ENCODE results near the gene NUPR2. TPM values are rescaled to one million over a fixed set of nuclear protein-coding genes. Genes with fewer than 3 reads are reported as not detected.
"Not testable (repeated sequence)": the region's sequence is repeated elsewhere in the genome, so short reads cannot be mapped to it uniquely, and the experiment has no call there.

Gene NUPR2
- total and polyA plus RNA-seq, 4 donors = not detected

DNA sequence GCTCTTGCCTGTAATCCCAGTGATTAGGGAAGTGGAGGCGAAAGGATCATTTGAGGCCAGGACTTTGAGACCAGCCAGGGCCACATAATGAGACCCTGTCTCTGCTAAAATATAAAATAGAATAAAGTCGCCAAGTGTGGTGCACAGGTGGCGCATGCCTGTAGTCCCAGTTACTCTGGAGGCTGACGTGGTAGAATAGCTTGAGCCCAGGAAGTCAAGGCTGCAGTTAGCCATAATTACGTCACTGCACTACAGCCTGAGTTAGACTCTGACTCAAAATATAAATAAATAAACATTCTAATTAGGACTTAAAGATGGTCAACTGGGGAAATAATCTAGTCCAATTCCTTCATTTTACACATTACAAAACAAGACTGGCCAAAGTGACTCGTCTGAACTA lies 10.7 kb downstream of the NUPR2 start:
- TF ChIP-seq HNF4G (IDR thresholded peaks at IDR 0.05) (no peak), JUND (IDR thresholded peaks at IDR 0.05) (peak in 1 of 2 donors; percentile 31)
- WGBS = 24% methylated on average over 6 of the region's 6 CpGs
- Histone ChIP-seq H3K4me1 (ENCODE audit: control insufficient read depth in 4 of 4, insufficient read depth in 4 of 4, low read length in 3 of 4) (peaks cover 1 to 7% (median 5%) of the 10 kb centered on the region in 4 donors), H3K27me3 (ENCODE audit: control insufficient read depth in 4 of 4, insufficient read depth in 4 of 4, low read length in 3 of 4) (no peaks in the 10 kb centered on the region), H3K4me3 (ENCODE audit: low read depth in 1 of 3, low read length in 3 of 3) (peak overlapping the region; percentile 82 to 98 (median 86)), H3K9ac (ENCODE audit: low read depth in 1 of 2, low read length in 2 of 2) (peak overlapping the region; percentile 90 to 100), H3K36me3 (ENCODE audit: control insufficient read depth in 4 of 4, insufficient read depth in 3 of 4, low read depth in 1 of 4, low read length in 3 of 4) (peaks cover 11 to 33% (median 28%) of the 10 kb centered on the region in 4 donors), H3K9me3 (ENCODE audit: control insufficient read depth in 4 of 4, low read length in 3 of 4) (no peaks in the 10 kb centered on the region), H3K27ac (ENCODE audit: low read depth in 1 of 2, low read length in 2 of 2) (peak overlapping the region; percentile 93 to 99)
- DNase-seq (ENCODE audit: low spot score) = no peak

DNA sequence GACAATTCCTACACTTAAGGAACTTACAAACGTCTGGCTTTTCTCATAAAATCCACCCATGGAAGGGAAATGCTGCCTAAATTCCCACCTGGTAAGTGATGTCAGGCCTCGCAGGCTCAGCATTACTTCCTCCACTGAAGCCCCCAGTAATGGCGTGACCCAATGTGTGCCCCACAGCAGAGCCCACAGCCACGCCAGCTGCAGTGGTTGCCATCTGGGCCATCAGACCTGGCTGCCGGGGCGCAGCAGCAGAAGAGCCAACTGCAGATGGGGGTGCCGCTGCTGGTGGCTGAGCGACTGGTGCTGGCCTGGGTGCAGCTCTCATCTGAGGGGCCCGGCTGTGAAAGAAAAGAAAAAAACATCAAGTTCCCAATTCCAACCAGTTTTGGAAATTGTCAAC lies 12.1 kb downstream of the NUPR2 start:
- not testable (repeated sequence) for DNase-seq (ENCODE audit: low spot score); H3K27ac ChIP-seq (ENCODE audit: low read depth in 1 of 2, low read length in 2 of 2); H3K9me3 ChIP-seq (ENCODE audit: control insufficient read depth in 4 of 4, low read length in 3 of 4); H3K4me1 ChIP-seq (ENCODE audit: control insufficient read depth in 4 of 4, insufficient read depth in 4 of 4, low read length in 3 of 4); H3K9ac ChIP-seq (ENCODE audit: low read depth in 1 of 2, low read length in 2 of 2); H3K27me3 ChIP-seq (ENCODE audit: control insufficient read depth in 4 of 4, insufficient read depth in 4 of 4, low read length in 3 of 4); H3K4me3 ChIP-seq (ENCODE audit: low read depth in 1 of 3, low read length in 3 of 3)
- peaks cover 13 to 45% (median 38%) of the 10 kb centered on the region in 4 donors for H3K36me3 ChIP-seq (ENCODE audit: control insufficient read depth in 4 of 4, insufficient read depth in 3 of 4, low read depth in 1 of 4, low read length in 3 of 4)
- WGBS = 93% methylated on average over 9 of the region's 9 CpGs

DNA sequence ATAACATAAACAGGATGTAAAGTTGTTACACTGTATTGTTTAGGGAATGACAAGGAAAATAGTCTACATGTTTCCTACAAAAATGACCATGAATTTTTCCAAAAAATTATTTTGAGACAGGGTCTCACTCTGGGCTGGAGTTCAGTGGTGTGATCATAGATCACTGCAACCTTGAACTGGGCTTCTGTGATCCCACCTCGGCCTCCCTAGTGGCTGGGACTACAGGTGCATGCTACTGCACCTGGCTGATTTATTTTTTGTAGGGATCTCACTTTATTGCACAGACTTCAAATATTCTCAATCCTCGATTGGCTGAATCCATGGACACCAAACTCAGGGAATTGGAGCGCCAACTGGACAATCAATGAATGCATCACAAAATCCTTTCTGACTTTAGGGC lies 16.6 kb downstream of the NUPR2 start:
- H3K9ac ChIP-seq (ENCODE audit: low read depth in 1 of 2, low read length in 2 of 2) = no peak overlapping the region
- H3K27me3 ChIP-seq (ENCODE audit: control insufficient read depth in 4 of 4, insufficient read depth in 4 of 4, low read length in 3 of 4) = no peaks in the 10 kb centered on the region
- H3K36me3 ChIP-seq (ENCODE audit: control insufficient read depth in 4 of 4, insufficient read depth in 3 of 4, low read depth in 1 of 4, low read length in 3 of 4) = peaks cover 13 to 45% (median 38%) of the 10 kb centered on the region in 4 donors
- no peaks in the 10 kb centered on the region for H3K9me3 ChIP-seq (ENCODE audit: control insufficient read depth in 4 of 4, low read length in 3 of 4)
- TF ChIP-seq, protein P1, sequence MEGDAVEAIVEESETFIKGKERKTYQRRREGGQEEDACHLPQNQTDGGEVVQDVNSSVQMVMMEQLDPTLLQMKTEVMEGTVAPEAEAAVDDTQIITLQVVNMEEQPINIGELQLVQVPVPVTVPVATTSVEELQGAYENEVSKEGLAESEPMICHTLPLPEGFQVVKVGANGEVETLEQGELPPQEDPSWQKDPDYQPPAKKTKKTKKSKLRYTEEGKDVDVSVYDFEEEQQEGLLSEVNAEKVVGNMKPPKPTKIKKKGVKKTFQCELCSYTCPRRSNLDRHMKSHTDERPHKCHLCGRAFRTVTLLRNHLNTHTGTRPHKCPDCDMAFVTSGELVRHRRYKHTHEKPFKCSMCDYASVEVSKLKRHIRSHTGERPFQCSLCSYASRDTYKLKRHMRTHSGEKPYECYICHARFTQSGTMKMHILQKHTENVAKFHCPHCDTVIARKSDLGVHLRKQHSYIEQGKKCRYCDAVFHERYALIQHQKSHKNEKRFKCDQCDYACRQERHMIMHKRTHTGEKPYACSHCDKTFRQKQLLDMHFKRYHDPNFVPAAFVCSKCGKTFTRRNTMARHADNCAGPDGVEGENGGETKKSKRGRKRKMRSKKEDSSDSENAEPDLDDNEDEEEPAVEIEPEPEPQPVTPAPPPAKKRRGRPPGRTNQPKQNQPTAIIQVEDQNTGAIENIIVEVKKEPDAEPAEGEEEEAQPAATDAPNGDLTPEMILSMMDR (IDR thresholded peaks at IDR 0.05; ENCODE audit: low read depth, low read length, missing input control) = no peak
- TF ChIP-seq RAD21 (IDR thresholded peaks at IDR 0.05) (no peak), FOXA1 (IDR thresholded peaks at IDR 0.05) (no peak)
- TF ChIP-seq, protein P2, sequence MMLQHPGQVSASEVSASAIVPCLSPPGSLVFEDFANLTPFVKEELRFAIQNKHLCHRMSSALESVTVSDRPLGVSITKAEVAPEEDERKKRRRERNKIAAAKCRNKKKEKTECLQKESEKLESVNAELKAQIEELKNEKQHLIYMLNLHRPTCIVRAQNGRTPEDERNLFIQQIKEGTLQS (IDR thresholded peaks at IDR 0.05) = no peak
- TF ChIP-seq, protein P3, sequence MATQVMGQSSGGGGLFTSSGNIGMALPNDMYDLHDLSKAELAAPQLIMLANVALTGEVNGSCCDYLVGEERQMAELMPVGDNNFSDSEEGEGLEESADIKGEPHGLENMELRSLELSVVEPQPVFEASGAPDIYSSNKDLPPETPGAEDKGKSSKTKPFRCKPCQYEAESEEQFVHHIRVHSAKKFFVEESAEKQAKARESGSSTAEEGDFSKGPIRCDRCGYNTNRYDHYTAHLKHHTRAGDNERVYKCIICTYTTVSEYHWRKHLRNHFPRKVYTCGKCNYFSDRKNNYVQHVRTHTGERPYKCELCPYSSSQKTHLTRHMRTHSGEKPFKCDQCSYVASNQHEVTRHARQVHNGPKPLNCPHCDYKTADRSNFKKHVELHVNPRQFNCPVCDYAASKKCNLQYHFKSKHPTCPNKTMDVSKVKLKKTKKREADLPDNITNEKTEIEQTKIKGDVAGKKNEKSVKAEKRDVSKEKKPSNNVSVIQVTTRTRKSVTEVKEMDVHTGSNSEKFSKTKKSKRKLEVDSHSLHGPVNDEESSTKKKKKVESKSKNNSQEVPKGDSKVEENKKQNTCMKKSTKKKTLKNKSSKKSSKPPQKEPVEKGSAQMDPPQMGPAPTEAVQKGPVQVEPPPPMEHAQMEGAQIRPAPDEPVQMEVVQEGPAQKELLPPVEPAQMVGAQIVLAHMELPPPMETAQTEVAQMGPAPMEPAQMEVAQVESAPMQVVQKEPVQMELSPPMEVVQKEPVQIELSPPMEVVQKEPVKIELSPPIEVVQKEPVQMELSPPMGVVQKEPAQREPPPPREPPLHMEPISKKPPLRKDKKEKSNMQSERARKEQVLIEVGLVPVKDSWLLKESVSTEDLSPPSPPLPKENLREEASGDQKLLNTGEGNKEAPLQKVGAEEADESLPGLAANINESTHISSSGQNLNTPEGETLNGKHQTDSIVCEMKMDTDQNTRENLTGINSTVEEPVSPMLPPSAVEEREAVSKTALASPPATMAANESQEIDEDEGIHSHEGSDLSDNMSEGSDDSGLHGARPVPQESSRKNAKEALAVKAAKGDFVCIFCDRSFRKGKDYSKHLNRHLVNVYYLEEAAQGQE (IDR thresholded peaks at IDR 0.05) = no peak
- DNase-seq (ENCODE audit: low spot score) = no peak
- 96% methylated on average over 3 of the region's 3 CpGs for WGBS
- H3K27ac ChIP-seq (ENCODE audit: low read depth in 1 of 2, low read length in 2 of 2) = no peak overlapping the region
- no peak overlapping the region for H3K4me3 ChIP-seq (ENCODE audit: low read depth in 1 of 3, low read length in 3 of 3)
- H3K4me1 ChIP-seq (ENCODE audit: control insufficient read depth in 4 of 4, insufficient read depth in 4 of 4, low read length in 3 of 4) = peaks cover 0 to 1% (median 0%) of the 10 kb centered on the region in 4 donors

All from liver (tissue), 9 donors.